GM19099 (cell line): Measurements from ENCODE around the gene PPIB.

ENCODE experiments used
- POLR2A ChIP-seq: IDR thresholded peaks from 3 replicates; pipeline ENCODE4 v1.6.1; 2011; ENCODE audit warnings: low read depth; ENCODE audit not compliant: insufficient read length; ENCODE audit errors: extremely low read depth

The PPIB gene

GRCh38 chr15:64164436-64164835 is 1.6 kb upstream of the PPIB start:
- TF ChIP-seq POLR2A = no peak

- no peak for TF ChIP-seq POLR2A
Observed at GRCh38 chr15:64163659-64164362, 989 bp upstream of the PPIB start.

GRCh38 chr15:64162478-64162868 is 349 bp downstream of the PPIB start:
- no peak for TF ChIP-seq POLR2A

GRCh38 chr15:64161688-64162477 is 939 bp downstream of the PPIB start:
- TF ChIP-seq POLR2A = peak; percentile 19

GRCh38 chr15:64158363-64159134 is 4.3 kb downstream of the PPIB start:
- TF ChIP-seq POLR2A = peak; percentile 37

- no peak for TF ChIP-seq POLR2A
Observed at GRCh38 chr15:64157599-64158125, 5.2 kb downstream of the PPIB start.

GRCh38 chr15:64156652-64157331 is 6.0 kb downstream of the PPIB start:
- no peak for TF ChIP-seq POLR2A

GRCh38 chr15:64155802-64156651 is 6.8 kb downstream of the PPIB start:
- TF ChIP-seq POLR2A = no peak

- peak; percentile 59 for TF ChIP-seq POLR2A
Observed at GRCh38 chr15:64153480-64154367, 9.1 kb downstream of the PPIB start.

- peak; percentile 51 for TF ChIP-seq POLR2A
Observed at GRCh38 chr15:64152507-64153387, 10.1 kb downstream of the PPIB start.

- TF ChIP-seq POLR2A = peak; percentile 87
Observed at GRCh38 chr15:64151727-64152506, 10.9 kb downstream of the PPIB start, which contains the start of gene SNX22. TSS of gene SNX22 (plus strand) at chr15:64151731. CDS start at chr15:64151776, 45 bp downstream.
